IgD-negative memory B cell (primary cell): ENCODE measurements around the gene ZBTB24. TPM values are rescaled to one million over a fixed set of nuclear protein-coding genes. Genes with fewer than 3 reads are reported as not detected.

Experiments
- H3K27ac Mint-ChIP-seq, 3 donors: one replicate each; pipeline ENCODE4 v1.8.0; 2020 to 2022; ENCODE audit warnings: mild to moderate bottlenecking in 3 of 3, mixed read lengths in 3 of 3, moderate library complexity in 1 of 3
- H3K27me3 Mint-ChIP-seq: one replicate; pipeline ENCODE4 v1.8.0; 2021; ENCODE audit warnings: mixed read lengths
- H3K36me3 Mint-ChIP-seq: one replicate; pipeline ENCODE4 v1.8.0; 2020; ENCODE audit warnings: mild to moderate bottlenecking, mixed read lengths
- H3K4me1 Mint-ChIP-seq, 3 donors: one replicate each; pipeline ENCODE4 v1.8.0; 2020 to 2022; ENCODE audit warnings: mixed read lengths in 3 of 3, mild to moderate bottlenecking in 1 of 3
- H3K4me3 Mint-ChIP-seq, 4 donors: one replicate each; pipeline ENCODE4 v1.8.0; 2020 to 2022; ENCODE audit warnings: mild to moderate bottlenecking in 4 of 4, mixed read lengths in 4 of 4, moderate library complexity in 3 of 4
- H3K9me3 Mint-ChIP-seq, 3 donors: one replicate each; pipeline ENCODE4 v1.8.0; 2020 to 2021; ENCODE audit warnings: mixed read lengths in 3 of 3, mild to moderate bottlenecking in 1 of 3
- polyA plus RNA-seq: library from polyadenylated mRNA; unstranded; fragments of 300-500 nt; fragmentation: Illumina TruSeq; gene quantifications from one replicate; pipeline ENCODE4 v1.2.3, GENCODE V29; 2021

Gene ZBTB24
- polyA plus RNA-seq, 1 donor from 2014 or later: 15.5 TPM

DNA sequence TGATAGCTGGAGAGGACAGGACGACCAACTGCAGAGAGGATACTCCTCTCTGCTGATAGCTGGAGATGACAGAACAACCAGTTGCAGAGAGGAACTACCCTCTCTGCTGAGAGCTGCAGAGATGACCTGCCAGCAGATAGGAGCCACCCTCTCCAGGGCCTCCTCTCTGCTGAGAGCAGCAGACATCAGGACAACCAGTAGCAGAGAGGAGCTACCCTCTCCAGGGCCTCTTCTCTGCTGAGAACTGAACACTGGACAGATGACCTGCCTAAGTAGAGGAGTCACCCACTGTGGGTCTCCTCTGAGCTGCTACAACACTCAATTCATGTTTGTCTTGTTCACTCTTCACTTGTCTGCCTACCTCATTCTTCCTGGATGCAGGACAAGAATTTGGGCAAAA lies 27.3 kb upstream of the ZBTB24 start:
- no peaks in the 10 kb centered on the region for H3K27me3 Mint-ChIP-seq
- H3K9me3 Mint-ChIP-seq: peaks cover 0 to 1% (median 0%) of the 10 kb centered on the region in 3 donors
- H3K4me3 Mint-ChIP-seq: no peak overlapping the region
- no peak overlapping the region for H3K27ac Mint-ChIP-seq
- peaks cover 0 to 3% (median 0%) of the 10 kb centered on the region in 3 donors for H3K4me1 Mint-ChIP-seq
- peaks cover 13% of the 10 kb centered on the region for H3K36me3 Mint-ChIP-seq

- Mint-ChIP-seq H3K36me3 (peaks cover 10% of the 10 kb centered on the region), H3K4me3 (no peak overlapping the region)
Observed at GRCh38 chr6:109508166-109508860, 25.3 kb upstream of the ZBTB24 start.

GRCh38 chr6:109507490-109508072 lies 24.6 kb upstream of the ZBTB24 start:
- H3K4me3 Mint-ChIP-seq: no peak overlapping the region
- H3K27me3 Mint-ChIP-seq: no peaks in the 10 kb centered on the region
- no peaks in the 10 kb centered on the region for H3K4me1 Mint-ChIP-seq
- H3K27ac Mint-ChIP-seq: no peak overlapping the region
- H3K36me3 Mint-ChIP-seq: peaks cover 10% of the 10 kb centered on the region
- peaks cover 0 to 1% (median 0%) of the 10 kb centered on the region in 3 donors for H3K9me3 Mint-ChIP-seq

More at GRCh38 chr6:109508166-109508860, 25.3 kb upstream of the ZBTB24 start:
- Mint-ChIP-seq H3K27me3 (no peaks in the 10 kb centered on the region), H3K27ac (no peak overlapping the region), H3K4me1 (no peaks in the 10 kb centered on the region), H3K9me3 (peaks cover 0 to 1% (median 0%) of the 10 kb centered on the region in 3 donors)

GRCh38 chr6:109506841-109507240 lies 23.8 kb upstream of the ZBTB24 start:
- H3K27ac Mint-ChIP-seq: no peak overlapping the region
- no peak overlapping the region for H3K4me3 Mint-ChIP-seq
- peaks cover 12% of the 10 kb centered on the region for H3K36me3 Mint-ChIP-seq
- H3K27me3 Mint-ChIP-seq: no peaks in the 10 kb centered on the region
- H3K4me1 Mint-ChIP-seq: no peaks in the 10 kb centered on the region
- peaks cover 0 to 1% (median 0%) of the 10 kb centered on the region in 3 donors for H3K9me3 Mint-ChIP-seq

DNA sequence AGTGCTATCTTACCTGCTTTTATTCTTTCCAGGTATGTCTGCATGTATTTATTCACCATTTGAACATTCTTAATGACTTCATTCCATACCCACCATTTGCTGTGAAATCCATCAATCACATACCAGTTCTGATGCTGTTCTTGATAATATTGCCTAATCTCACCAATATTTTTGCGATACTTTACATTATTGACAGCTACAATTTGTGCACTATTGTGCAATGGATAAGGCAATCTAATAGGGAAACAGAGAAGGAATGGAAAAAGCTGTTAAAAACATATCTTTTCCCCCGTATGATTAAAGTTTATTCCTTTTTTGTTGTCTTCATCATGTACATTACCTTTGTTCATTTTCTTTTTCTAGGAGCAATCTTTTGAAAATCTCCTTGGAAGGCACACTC lies 23.3 kb upstream of the ZBTB24 start:
- no peaks in the 10 kb centered on the region for H3K27me3 Mint-ChIP-seq
- H3K36me3 Mint-ChIP-seq: peaks cover 10% of the 10 kb centered on the region
- no peak overlapping the region for H3K27ac Mint-ChIP-seq
- H3K4me3 Mint-ChIP-seq: no peak overlapping the region
- no peaks in the 10 kb centered on the region for H3K4me1 Mint-ChIP-seq
- H3K9me3 Mint-ChIP-seq: peaks cover 0 to 1% (median 0%) of the 10 kb centered on the region in 3 donors

GRCh38 chr6:109503327-109504224 lies 20.6 kb upstream of the ZBTB24 start:
- H3K36me3 Mint-ChIP-seq: peaks cover 5% of the 10 kb centered on the region
- H3K27ac Mint-ChIP-seq: no peak overlapping the region
- H3K9me3 Mint-ChIP-seq: no peaks in the 10 kb centered on the region
- H3K4me1 Mint-ChIP-seq: no peaks in the 10 kb centered on the region
- no peaks in the 10 kb centered on the region for H3K27me3 Mint-ChIP-seq
- H3K4me3 Mint-ChIP-seq: no peak overlapping the region

DNA sequence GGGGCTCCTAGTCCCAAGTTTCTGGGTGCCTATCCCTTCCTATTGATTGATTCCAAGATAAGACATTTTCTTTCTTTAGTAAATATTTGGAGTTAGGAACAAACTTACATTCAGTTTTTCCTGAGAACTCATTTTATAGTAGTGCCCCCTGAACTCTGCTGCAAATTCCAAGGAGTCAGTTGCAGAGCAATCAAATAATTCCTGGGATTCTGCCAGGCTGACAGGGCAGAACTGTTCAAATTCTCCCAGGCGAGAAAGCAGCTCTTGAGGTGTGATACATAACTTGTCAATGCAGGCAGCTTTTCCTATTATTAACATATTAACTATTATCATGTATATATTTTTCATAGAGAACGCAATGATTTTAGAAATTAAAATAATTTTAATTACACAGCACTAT lies 15.9 kb upstream of the ZBTB24 start:
- Mint-ChIP-seq H3K36me3 (peaks cover 11% of the 10 kb centered on the region), H3K4me3 (no peak overlapping the region), H3K27ac (no peak overlapping the region), H3K9me3 (no peaks in the 10 kb centered on the region), H3K4me1 (peaks cover 2 to 8% (median 3%) of the 10 kb centered on the region in 3 donors), H3K27me3 (no peaks in the 10 kb centered on the region)

DNA sequence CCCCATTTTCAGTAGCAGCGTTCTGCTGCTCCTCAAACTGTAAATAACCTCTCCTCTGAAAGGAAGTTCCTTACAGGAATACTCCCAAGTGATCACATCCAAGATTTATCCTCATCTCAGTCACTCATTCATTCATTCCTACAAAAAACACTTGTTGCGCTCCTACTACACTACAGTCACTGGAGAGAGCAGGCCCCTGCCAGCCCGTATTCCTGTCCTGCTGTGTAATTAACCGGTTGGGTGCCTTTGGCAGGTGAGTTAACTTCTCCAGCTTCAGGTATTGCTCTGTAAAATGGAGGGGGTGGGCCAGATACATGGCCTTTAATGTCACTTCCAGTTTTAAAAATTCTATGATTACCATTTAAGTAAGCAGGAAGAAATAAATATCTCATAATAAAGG lies 15.0 kb upstream of the ZBTB24 start:
- H3K4me3 Mint-ChIP-seq: no peak overlapping the region
- no peaks in the 10 kb centered on the region for H3K9me3 Mint-ChIP-seq
- no peak overlapping the region for H3K27ac Mint-ChIP-seq
- no peaks in the 10 kb centered on the region for H3K27me3 Mint-ChIP-seq
- peaks cover 9 to 15% (median 9%) of the 10 kb centered on the region in 3 donors for H3K4me1 Mint-ChIP-seq
- peaks cover 11% of the 10 kb centered on the region for H3K36me3 Mint-ChIP-seq

GRCh38 chr6:109496036-109496772 lies 13.2 kb upstream of the ZBTB24 start:
- H3K27ac Mint-ChIP-seq: peak overlapping the region in 1 of 3 donors; percentile 36
- no peaks in the 10 kb centered on the region for H3K9me3 Mint-ChIP-seq
- H3K27me3 Mint-ChIP-seq: no peaks in the 10 kb centered on the region
- H3K36me3 Mint-ChIP-seq: peaks cover 9% of the 10 kb centered on the region
- H3K4me3 Mint-ChIP-seq: no peak overlapping the region
- H3K4me1 Mint-ChIP-seq: peaks cover 14 to 19% (median 17%) of the 10 kb centered on the region in 3 donors

DNA sequence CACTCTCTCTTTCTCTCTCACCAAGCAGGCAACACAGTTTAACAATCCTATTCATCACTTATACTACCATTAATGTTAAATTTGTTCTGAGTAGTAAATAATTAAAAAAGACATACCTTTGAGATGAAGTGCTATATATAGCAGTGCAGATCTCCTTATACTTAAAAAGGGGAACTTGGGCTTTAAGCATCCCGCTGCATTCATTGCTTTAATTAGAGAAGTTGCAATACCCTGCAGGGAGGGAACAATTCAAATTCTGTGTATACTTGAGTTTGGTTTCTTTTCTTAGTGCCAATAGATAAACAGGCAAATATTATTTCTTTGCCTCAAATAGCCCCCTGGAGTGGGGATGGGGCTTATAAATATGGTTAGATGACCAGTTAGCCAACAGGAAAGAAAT lies 10.8 kb upstream of the ZBTB24 start:
- H3K4me3 Mint-ChIP-seq: no peak overlapping the region
- peaks cover 14 to 23% (median 18%) of the 10 kb centered on the region in 3 donors for H3K4me1 Mint-ChIP-seq
- H3K27me3 Mint-ChIP-seq: no peaks in the 10 kb centered on the region
- peaks cover 9% of the 10 kb centered on the region for H3K36me3 Mint-ChIP-seq
- H3K27ac Mint-ChIP-seq: no peak overlapping the region
- no peaks in the 10 kb centered on the region for H3K9me3 Mint-ChIP-seq

GRCh38 chr6:109491207-109491938 lies 8.4 kb upstream of the ZBTB24 start:
- H3K27me3 Mint-ChIP-seq: peaks cover 1% of the 10 kb centered on the region
- peak overlapping the region in 1 of 4 donors; percentile 53 for H3K4me3 Mint-ChIP-seq
- H3K4me1 Mint-ChIP-seq: peaks cover 14 to 20% (median 18%) of the 10 kb centered on the region in 3 donors
- peak overlapping the region in 1 of 3 donors; percentile 77 for H3K27ac Mint-ChIP-seq
- peaks cover 1% of the 10 kb centered on the region for H3K36me3 Mint-ChIP-seq
- H3K9me3 Mint-ChIP-seq: no peaks in the 10 kb centered on the region

DNA sequence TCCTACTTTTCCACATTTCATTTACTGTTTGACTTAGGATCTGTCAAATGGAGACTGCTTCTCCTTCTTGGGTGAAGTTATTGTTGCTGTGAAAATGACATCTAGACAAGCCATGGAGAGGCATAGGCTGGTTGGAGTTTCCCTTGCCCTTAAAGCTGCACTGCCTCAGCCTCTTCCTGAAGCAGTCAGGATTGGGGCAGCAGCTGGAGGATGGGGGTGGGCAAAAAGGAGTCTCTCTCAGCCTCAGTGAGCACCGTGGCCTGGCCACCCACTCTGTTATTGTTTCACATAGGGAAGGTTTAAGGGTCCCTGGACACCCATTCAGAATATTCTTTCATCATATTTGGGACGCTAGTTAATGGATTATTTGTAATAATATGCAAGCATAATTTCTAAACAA lies 7.7 kb upstream of the ZBTB24 start:
- Mint-ChIP-seq H3K4me3 (no peak overlapping the region), H3K27ac (peak overlapping the region in 1 of 3 donors; percentile 77), H3K4me1 (peaks cover 14 to 20% (median 18%) of the 10 kb centered on the region in 3 donors), H3K9me3 (no peaks in the 10 kb centered on the region), H3K36me3 (no peaks in the 10 kb centered on the region), H3K27me3 (peaks cover 1% of the 10 kb centered on the region)

- peaks cover 1% of the 10 kb centered on the region for H3K27me3 Mint-ChIP-seq
- H3K9me3 Mint-ChIP-seq: no peaks in the 10 kb centered on the region
- H3K4me3 Mint-ChIP-seq: peak overlapping the region in 1 of 4 donors; percentile 32
- H3K4me1 Mint-ChIP-seq: peaks cover 10 to 20% (median 12%) of the 10 kb centered on the region in 3 donors
- H3K36me3 Mint-ChIP-seq: no peaks in the 10 kb centered on the region
- H3K27ac Mint-ChIP-seq: no peak overlapping the region
Observed at GRCh38 chr6:109488001-109488400, 5.0 kb upstream of the ZBTB24 start.

GRCh38 chr6:109486068-109486467 lies 3.0 kb upstream of the ZBTB24 start:
- H3K4me1 Mint-ChIP-seq: peaks cover 10 to 21% (median 19%) of the 10 kb centered on the region in 3 donors
- H3K9me3 Mint-ChIP-seq: no peaks in the 10 kb centered on the region
- peaks cover 1% of the 10 kb centered on the region for H3K27me3 Mint-ChIP-seq
- H3K36me3 Mint-ChIP-seq: peaks cover 7% of the 10 kb centered on the region
- peak overlapping the region in 1 of 4 donors; percentile 77 for H3K4me3 Mint-ChIP-seq
- H3K27ac Mint-ChIP-seq: peak overlapping the region in 1 of 3 donors; percentile 70
